Activated CD8-positive, alpha-beta memory T cell treated with anti-CD3 and anti-CD28 coated beads for 1 hour (primary cell): ENCODE measurements around the gene AOPEP.

Experiments
- DNase-seq, 2 donors: peaks; one replicate each; pipeline ENCODE4 v3.0.0-alpha.2; 2020; ENCODE audit warnings: low read depth in 1 of 2; ENCODE audit errors: extremely low read depth in 1 of 2

AOPEP gene

GRCh38 chr9:95103281-95103771 is 376.8 kb downstream of the AOPEP start:
- DNase-seq, result no peak

- DNase-seq, result no peak
Observed at GRCh38 chr9:95103871-95104580, 377.5 kb downstream of the AOPEP start.

- DNase-seq, result no peak
Observed at GRCh38 chr9:95104581-95104960, 378.1 kb downstream of the AOPEP start.

GRCh38 chr9:95104980-95105379 is 378.5 kb downstream of the AOPEP start:
- no peak for DNase-seq

GRCh38 chr9:95105519-95106287 is 379.2 kb downstream of the AOPEP start:
- no peak for DNase-seq

DNA sequence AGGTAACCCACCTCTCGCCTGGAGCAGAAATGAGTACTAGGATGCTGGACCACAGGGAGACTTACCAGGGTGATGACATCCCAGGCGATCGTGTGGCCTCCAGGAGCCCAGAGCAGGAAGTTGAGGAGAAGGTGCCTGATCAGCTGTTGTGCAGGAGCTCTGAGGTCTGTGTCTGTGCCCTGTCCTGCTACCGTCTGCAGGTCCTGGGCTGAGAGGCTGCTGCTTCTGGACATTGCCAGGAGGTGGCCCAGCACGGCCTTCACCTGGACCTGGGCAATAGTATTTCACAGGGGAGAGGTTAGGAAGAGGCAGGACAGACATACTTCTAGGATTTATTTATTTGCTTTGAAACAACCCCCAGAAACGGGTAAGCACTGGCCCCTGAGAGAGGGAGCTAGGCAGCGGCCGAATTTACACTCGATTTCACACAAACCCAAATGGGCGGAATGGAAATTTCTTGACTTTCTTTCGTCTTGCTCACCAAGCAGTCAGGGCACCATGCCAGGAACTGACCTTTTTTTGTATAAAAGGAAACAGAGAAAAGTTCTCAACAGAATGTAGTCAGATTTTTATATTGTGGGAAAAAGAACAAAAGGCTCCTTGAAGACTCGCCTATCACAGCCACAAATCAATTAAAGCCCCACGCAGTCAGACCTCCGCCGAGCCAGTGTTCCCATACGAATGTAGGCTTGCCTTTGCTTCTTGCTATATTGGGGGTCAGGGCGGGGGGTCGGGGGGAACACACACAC is 380.7 kb downstream of the AOPEP start:
- DNase-seq, result no peak

DNA sequence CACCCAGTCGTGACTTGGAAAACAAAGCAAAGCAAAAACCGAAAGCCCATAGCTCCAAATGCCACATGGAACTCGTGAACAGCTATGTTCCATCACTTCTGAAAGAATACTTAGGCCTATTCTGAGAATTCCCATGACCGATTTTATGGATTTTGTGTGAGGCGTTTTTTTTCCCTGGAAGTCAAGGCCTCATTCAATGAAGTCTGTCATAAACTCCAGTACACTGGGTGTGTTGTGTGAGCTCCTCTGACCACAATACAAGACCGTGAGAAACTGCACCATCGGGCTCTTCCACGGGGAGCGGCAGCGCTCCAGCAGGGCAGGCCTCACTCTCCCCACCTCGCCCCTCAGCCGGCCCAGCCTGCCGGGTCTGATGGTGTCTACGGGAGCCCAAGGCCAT is 381.5 kb downstream of the AOPEP start:
- no peak for DNase-seq

- no peak for DNase-seq
Observed at GRCh38 chr9:95108777-95109176, 382.3 kb downstream of the AOPEP start.

DNA sequence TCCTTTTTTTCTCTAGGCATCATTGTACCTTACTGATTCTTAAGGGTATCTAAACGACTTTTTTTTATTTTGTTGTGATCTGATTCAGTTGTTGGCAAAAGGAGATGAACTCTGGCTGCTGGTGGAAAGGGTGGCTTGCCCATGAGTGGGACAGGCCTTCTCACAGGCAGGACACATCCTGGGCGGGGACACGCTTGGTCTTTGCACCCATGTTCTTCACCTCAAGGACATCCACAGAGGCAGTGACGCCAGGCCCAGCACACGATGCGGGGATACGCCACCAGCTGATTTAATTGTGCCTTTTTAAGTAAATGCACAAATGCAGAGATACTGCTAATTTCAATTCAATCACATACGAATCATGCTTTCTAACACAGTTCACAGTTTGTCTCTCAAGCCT is 383.0 kb downstream of the AOPEP start:
- DNase-seq, result no peak

- DNase-seq, result no peak
Observed at GRCh38 chr9:95110921-95111525, 384.5 kb downstream of the AOPEP start.

DNA sequence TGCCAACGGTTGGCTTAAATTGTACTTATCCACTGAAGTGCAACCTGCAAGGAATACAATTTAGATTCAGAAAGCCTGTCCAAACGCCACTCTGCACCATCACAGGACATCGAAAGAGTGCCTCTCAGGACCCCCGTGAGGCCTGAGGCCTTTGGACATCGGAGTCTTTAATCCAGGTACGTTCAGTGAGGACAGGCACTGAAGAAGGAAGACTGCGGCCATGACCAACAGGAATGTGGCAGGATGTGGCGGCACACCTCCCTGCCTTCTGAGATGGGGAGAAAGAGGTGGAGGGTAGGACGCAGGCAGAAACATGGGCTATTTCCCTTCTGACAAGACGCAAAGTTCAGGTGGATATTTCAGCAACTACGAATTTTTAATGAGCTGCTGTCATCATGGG is 385.2 kb downstream of the AOPEP start:
- DNase-seq, result no peak

GRCh38 chr9:95112436-95113280 is 386.2 kb downstream of the AOPEP start:
- DNase-seq, result no peak

DNA sequence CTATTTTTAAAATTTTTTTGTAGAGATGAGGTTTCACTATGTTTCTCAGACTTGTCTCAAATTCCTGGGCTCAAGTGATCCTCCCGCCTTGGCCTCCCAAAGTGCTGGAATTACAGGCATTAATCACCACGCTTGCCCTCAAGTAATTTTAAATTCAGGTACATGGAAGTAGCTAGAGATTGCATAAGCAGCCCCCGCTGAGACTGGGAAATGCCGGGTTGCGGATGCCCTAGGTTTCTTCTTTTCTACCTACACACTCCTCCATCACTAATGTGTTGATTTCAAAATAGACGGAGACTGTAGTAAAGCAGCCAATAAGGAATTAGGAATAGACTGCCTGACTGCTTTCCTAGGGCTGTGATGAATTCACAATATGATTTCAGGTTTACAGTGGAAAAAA is 388.6 kb downstream of the AOPEP start:
- no peak for DNase-seq

- DNase-seq, result no peak
Observed at GRCh38 chr9:95116002-95116807, 389.7 kb downstream of the AOPEP start.

DNA sequence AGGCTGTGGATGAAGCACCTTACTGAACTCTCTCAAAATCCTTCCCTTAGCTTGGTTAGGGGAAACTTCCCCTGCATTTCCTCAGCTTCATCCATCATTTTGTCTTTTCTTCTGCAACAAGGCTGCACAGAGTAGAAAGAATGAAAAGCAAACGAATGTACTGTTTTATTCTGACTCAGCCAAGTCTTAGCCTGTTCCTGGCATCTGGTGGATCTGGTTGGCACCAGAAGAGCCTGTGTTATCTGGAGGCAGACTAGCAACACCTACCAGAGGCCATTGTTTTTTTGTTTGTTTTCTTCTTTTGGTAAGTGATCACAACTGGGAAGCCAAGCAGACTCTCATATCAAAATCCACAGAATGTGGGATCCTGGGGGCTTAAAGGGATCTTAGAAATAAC is 390.3 kb downstream of the AOPEP start:
- no peak for DNase-seq

GRCh38 chr9:95118596-95118995 is 392.1 kb downstream of the AOPEP start:
- no peak for DNase-seq

GRCh38 chr9:95120781-95121370 is 394.4 kb downstream of the AOPEP start:
- no peak for DNase-seq

- no peak for DNase-seq
Observed at GRCh38 chr9:95124582-95125367, 398.3 kb downstream of the AOPEP start.
